H9 (cell line): ENCODE measurements around the gene RPAP2. TPM values are rescaled to one million over a fixed set of nuclear protein-coding genes. Genes with fewer than 3 reads are reported as not detected.
"Not testable (repeated sequence)": the region's sequence is repeated elsewhere in the genome, so short reads cannot be mapped to it uniquely, and the experiment has no call there.

Experiments used
- DNase-seq: peaks from one replicate; pipeline ENCODE4 v3.0.0-alpha.2; 2017
- H2AFZ ChIP-seq: one replicate; pipeline ENCODE4 v1.6.1; 2013; ENCODE audit warnings: mild to moderate bottlenecking, low read length, control low read depth, moderate library complexity
- H2AK5ac ChIP-seq: 2 replicates; pipeline ENCODE4 v1.6.1; 2013; ENCODE audit warnings: low read length, control low read depth, mixed read lengths; ENCODE audit not compliant: insufficient read length
- H2BK120ac ChIP-seq: one replicate; pipeline ENCODE4 v1.6.1; 2013; ENCODE audit warnings: low read depth, mild to moderate bottlenecking, low read length, control low read depth, inconsistent platforms; ENCODE audit not compliant: poor library complexity, severe bottlenecking
- H2BK12ac ChIP-seq: 2 replicates; pipeline ENCODE4 v1.6.1; 2013; ENCODE audit warnings: low read length, control low read depth, mixed read lengths, low read depth; ENCODE audit not compliant: insufficient read length
- H2BK15ac ChIP-seq: 2 replicates; pipeline ENCODE4 v1.6.1; 2013; ENCODE audit warnings: low read depth, low read length, control low read depth
- H2BK20ac ChIP-seq: one replicate; pipeline ENCODE4 v1.6.1; 2013; ENCODE audit warnings: low read depth, mild to moderate bottlenecking, low read length, control low read depth, inconsistent platforms; ENCODE audit not compliant: poor library complexity, severe bottlenecking
- H2BK5ac ChIP-seq: 2 replicates; pipeline ENCODE4 v1.6.1; 2013; ENCODE audit warnings: low read length, control low read depth, mixed read lengths; ENCODE audit not compliant: insufficient read length
- H3K14ac ChIP-seq: 2 replicates; pipeline ENCODE4 v1.6.1; 2013; ENCODE audit warnings: low read length, control low read depth; ENCODE audit not compliant: insufficient read depth
- H3K18ac ChIP-seq: 2 replicates; pipeline ENCODE4 v1.6.1; 2013; ENCODE audit warnings: low read depth, mild to moderate bottlenecking, mixed read lengths, low read length, control low read depth; ENCODE audit not compliant: insufficient read length
- H3K23ac ChIP-seq: 2 replicates; pipeline ENCODE4 v1.6.1; 2013; ENCODE audit warnings: low read length, control low read depth, mixed read lengths, low read depth; ENCODE audit not compliant: insufficient read length
- H3K23me2 ChIP-seq: 2 replicates; pipeline ENCODE4 v1.6.1; 2013; ENCODE audit warnings: low read depth, mild to moderate bottlenecking, mixed read lengths, low read length, control low read depth; ENCODE audit not compliant: insufficient read length, poor library complexity, severe bottlenecking
- H3K27ac ChIP-seq: 2 replicates; pipeline ENCODE4 v1.5.1; 2013; ENCODE audit warnings: low read length, control low read depth, mixed read lengths, low read depth; ENCODE audit not compliant: insufficient read length
- H3K27me3 ChIP-seq: 2 replicates; pipeline ENCODE4 v1.6.1; 2013; ENCODE audit warnings: low read length, control low read depth, inconsistent platforms; ENCODE audit not compliant: insufficient read depth
- H3K4ac ChIP-seq: 2 replicates; pipeline ENCODE4 v1.6.1; 2013; ENCODE audit warnings: low read depth, mild to moderate bottlenecking, control low read depth, inconsistent platforms, low read length, moderate library complexity
- H3K4me1 ChIP-seq: 2 replicates; pipeline ENCODE4 v1.6.1; 2013; ENCODE audit warnings: low read length, control low read depth, inconsistent platforms; ENCODE audit not compliant: insufficient read depth
- H3K4me2 ChIP-seq: 2 replicates; pipeline ENCODE4 v1.6.1; 2013; ENCODE audit warnings: low read length, control low read depth, mixed read lengths; ENCODE audit not compliant: insufficient read length, insufficient read depth
- H3K56ac ChIP-seq: 2 replicates; pipeline ENCODE4 v1.6.1; 2013; ENCODE audit warnings: low read depth, mild to moderate bottlenecking, mixed read lengths, low read length, control low read depth; ENCODE audit not compliant: insufficient read length
- H3K79me1 ChIP-seq: 2 replicates; pipeline ENCODE4 v1.6.1; 2013; ENCODE audit warnings: low read depth, mild to moderate bottlenecking, moderate library complexity, low read length, control low read depth, inconsistent platforms; ENCODE audit not compliant: insufficient read depth, poor library complexity, severe bottlenecking
- H3K79me2 ChIP-seq: 2 replicates; pipeline ENCODE4 v1.6.1; 2013; ENCODE audit warnings: low read length, control low read depth, inconsistent platforms; ENCODE audit not compliant: insufficient read depth
- H3K9ac ChIP-seq: 2 replicates; pipeline ENCODE4 v1.6.1; 2013; ENCODE audit warnings: low read length, control low read depth, mixed read lengths; ENCODE audit not compliant: insufficient read length; ENCODE audit errors: extremely low read depth
- H3K9me3 ChIP-seq: one replicate; pipeline ENCODE4 v1.6.1; 2013; ENCODE audit warnings: low read depth, low read length, inconsistent platforms; ENCODE audit not compliant: control insufficient read depth
- H3T11ph ChIP-seq: one replicate; pipeline ENCODE4 v1.6.1; 2013; ENCODE audit warnings: mild to moderate bottlenecking, low read length, control low read depth, inconsistent platforms
- H4K20me1 ChIP-seq: one replicate; pipeline ENCODE4 v1.6.1; 2013; ENCODE audit not compliant: control insufficient read depth, insufficient read length, insufficient read depth
- H4K5ac ChIP-seq: 2 replicates; pipeline ENCODE4 v1.6.1; 2013; ENCODE audit warnings: low read depth, mild to moderate bottlenecking, mixed read lengths, low read length, control low read depth; ENCODE audit not compliant: insufficient read length
- H4K8ac ChIP-seq: replicated peaks from 2 replicates; pipeline ENCODE4 v1.6.1; 2013; ENCODE audit warnings: low read length, control low read depth, mixed read lengths, low read depth; ENCODE audit not compliant: insufficient read length
- H4K91ac ChIP-seq: 2 replicates; pipeline ENCODE4 v1.6.1; 2013; ENCODE audit warnings: low read depth, mild to moderate bottlenecking, moderate library complexity, mixed read lengths, low read length, control low read depth; ENCODE audit not compliant: insufficient read length
- H3K27ac Mint-ChIP-seq, 3 experiments: 2 replicates in 2 of 3; 3 replicates in 1 of 3; pipeline ENCODE4 v1.8.0; 2020 to 2021; ENCODE audit warnings: mixed read lengths in 3 of 3, mild to moderate bottlenecking in 1 of 3, moderate library complexity in 1 of 3
- H3K27me3 Mint-ChIP-seq: 2 replicates; pipeline ENCODE4 v1.8.0; 2021; ENCODE audit warnings: low read depth, mild to moderate bottlenecking, moderate library complexity, mixed read lengths
- H3K36me3 Mint-ChIP-seq, 3 experiments: 2 replicates in 2 of 3; 3 replicates in 1 of 3; pipeline ENCODE4 v1.8.0; 2020 to 2021; ENCODE audit warnings: low read depth in 3 of 3, mixed read lengths in 3 of 3; ENCODE audit not compliant: insufficient read depth in 1 of 3
- H3K4me1 Mint-ChIP-seq, 2 experiments: 2 replicates each; pipeline ENCODE4 v1.8.0; 2020; ENCODE audit warnings: mixed read lengths in 2 of 2
- H3K4me3 Mint-ChIP-seq, 2 experiments: 2 replicates in 1 of 2; 3 replicates in 1 of 2; pipeline ENCODE4 v1.8.0; 2020 to 2021; ENCODE audit warnings: mild to moderate bottlenecking in 2 of 2, mixed read lengths in 2 of 2, moderate library complexity in 1 of 2
- H3K9me3 Mint-ChIP-seq, 2 experiments: 2 replicates in 1 of 2; 3 replicates in 1 of 2; pipeline ENCODE4 v1.8.0; 2020; ENCODE audit warnings: mild to moderate bottlenecking in 2 of 2, mixed read lengths in 2 of 2, moderate library complexity in 1 of 2
- CTCF ChIP-seq: fragments of 200-600 bp; sonication (generic); conservative IDR thresholded peaks from 3 replicates; pipeline ENCODE4 v1.8.0; 2021; ENCODE audit warnings: antibody characterized with exemption, mild to moderate bottlenecking
- WGBS: extraction: QIAGEN DNeasy Blood & Tissue Kit; methylation state at CpG from one replicate; pipeline ENCODE4 v1.1.7; 2013; ENCODE audit warnings: missing lambda C conversion rate, low lambda C conversion rate, mixed read lengths; ENCODE audit not compliant: insufficient read length; ENCODE audit errors: extremely low coverage; 5-methylcytosine and 5-hydroxymethylcytosine counted together
- total RNA-seq: library from RNA; stranded (reverse); gene quantifications from 2 replicates; pipeline ENCODE4 v1.2.1, GENCODE V29; 2021

The RPAP2 gene
- total RNA-seq, 1 experiment from 2014 or later: 27.4 TPM

GRCh38 chr1:92380867-92381266 lies 82.0 kb downstream of the RPAP2 start:
- Histone ChIP-seq H3K14ac (no peak overlapping the region), H3K4me1 (no peaks in the 10 kb centered on the region)
- peaks cover 4 to 10% of the 10 kb centered on the region in 2 experiments for H3K9me3 Mint-ChIP-seq

GRCh38 chr1:92393966-92394365 lies 95.1 kb downstream of the RPAP2 start:
- H3K23me2 ChIP-seq, H4K91ac ChIP-seq, H2BK5ac ChIP-seq, H2BK12ac ChIP-seq, H3K79me2 ChIP-seq, H4K20me1 ChIP-seq, H3K4ac ChIP-seq, H3K4me1 Mint-ChIP-seq, H3K27ac ChIP-seq, H3K79me1 ChIP-seq, H3K56ac ChIP-seq, DNase-seq, H3K4me3 Mint-ChIP-seq, H2AK5ac ChIP-seq, H3K27ac Mint-ChIP-seq, H3K18ac ChIP-seq, H3K4me1 ChIP-seq, H3T11ph ChIP-seq, H4K8ac ChIP-seq, H4K5ac ChIP-seq, H3K14ac ChIP-seq, H2BK20ac ChIP-seq, H3K9me3 ChIP-seq, H2AFZ ChIP-seq, H2BK120ac ChIP-seq, H3K4me2 ChIP-seq, H2BK15ac ChIP-seq, H3K23ac ChIP-seq, H3K27me3 ChIP-seq, H3K9ac ChIP-seq: not testable (repeated sequence)
- Mint-ChIP-seq H3K27me3 (peaks cover 41% of the 10 kb centered on the region), H3K9me3 (peaks cover 59 to 64% of the 10 kb centered on the region in 2 experiments), H3K36me3 (peaks cover 40 to 59% (median 49%) of the 10 kb centered on the region in 3 experiments)
- WGBS: no CpG with 5 or more reads among the region's 4 CpGs

More at GRCh38 chr1:92380867-92381266, 82.0 kb downstream of the RPAP2 start:
- no peaks in the 10 kb centered on the region for H3K4me1 Mint-ChIP-seq
- H3K27me3 Mint-ChIP-seq: no peaks in the 10 kb centered on the region
- H3K4ac ChIP-seq: no peak overlapping the region
- H2BK15ac ChIP-seq: no peak overlapping the region
- no peak for TF ChIP-seq CTCF
- no CpG with 5 or more reads among the region's 2 CpGs for WGBS
- H2BK20ac ChIP-seq: no peak overlapping the region
- no peak overlapping the region for H2AFZ ChIP-seq
- no peak overlapping the region for H2AK5ac ChIP-seq
- H4K8ac ChIP-seq: no peak overlapping the region
- H3K27ac Mint-ChIP-seq: no peak overlapping the region
- H3K9me3 ChIP-seq: no peaks in the 10 kb centered on the region
- H3K4me2 ChIP-seq: no peak overlapping the region
- no peak overlapping the region for H3K18ac ChIP-seq
- H3K27me3 ChIP-seq: no peaks in the 10 kb centered on the region
- no peak overlapping the region for H2BK120ac ChIP-seq
- H2BK5ac ChIP-seq: no peak overlapping the region
- no peak overlapping the region for H4K91ac ChIP-seq
- peaks cover 14 to 31% (median 30%) of the 10 kb centered on the region in 3 experiments for H3K36me3 Mint-ChIP-seq
- DNase-seq: no peak
- H3K56ac ChIP-seq: no peak overlapping the region
- H3K23ac ChIP-seq: no peak overlapping the region
- no peaks in the 10 kb centered on the region for H3K23me2 ChIP-seq
- no peaks in the 10 kb centered on the region for H3K79me2 ChIP-seq
- no peak overlapping the region for H3K9ac ChIP-seq
- H3K4me3 Mint-ChIP-seq: no peak overlapping the region
- no peak overlapping the region for H3K27ac ChIP-seq
- no peaks in the 10 kb centered on the region for H4K20me1 ChIP-seq
- H3T11ph ChIP-seq: no peak overlapping the region
- H2BK12ac ChIP-seq: no peak overlapping the region
- H3K79me1 ChIP-seq: no peaks in the 10 kb centered on the region
- no peak overlapping the region for H4K5ac ChIP-seq
